BLaER1 (cell line): ENCODE data around the gene TSC2.

Experiments used
- H3K27ac ChIP-seq: shearing (Covaris generic); formaldehyde crosslinking; 2 replicates; pipeline ENCODE4 v1.8.1; 2022
- H3K27me3 ChIP-seq: shearing (Covaris generic); formaldehyde crosslinking; 2 replicates; pipeline ENCODE4 v1.8.1; 2022
- H3K36me3 ChIP-seq: shearing (Covaris generic); formaldehyde crosslinking; 2 replicates; pipeline ENCODE4 v1.8.1; 2022
- H3K4me1 ChIP-seq: shearing (Covaris generic); formaldehyde crosslinking; 2 replicates; pipeline ENCODE4 v1.8.1; 2022
- H3K4me2 ChIP-seq: shearing (Covaris generic); formaldehyde crosslinking; 2 replicates; pipeline ENCODE4 v1.8.1; 2022
- H3K4me3 ChIP-seq: shearing (Covaris generic); formaldehyde crosslinking; 2 replicates; pipeline ENCODE4 v1.8.1; 2022
- H3K9ac ChIP-seq: shearing (Covaris generic); formaldehyde crosslinking; 2 replicates; pipeline ENCODE4 v1.8.1; 2022
- H3K9me3 ChIP-seq: shearing (Covaris generic); formaldehyde crosslinking; 2 replicates; pipeline ENCODE4 v1.8.1; 2022
- H4K20me1 ChIP-seq: shearing (Covaris generic); formaldehyde crosslinking; 2 replicates; pipeline ENCODE4 v1.8.1; 2022
- Cebpa-rat ChIP-seq: shearing (Covaris generic); IDR thresholded peaks from 2 replicates; pipeline ENCODE4 v1.8.1; 2022

Gene TSC2

GRCh38 chr16:2023092-2024031, 24.4 kb upstream of the TSC2 start:
- H3K27ac ChIP-seq, result peak overlapping the region; percentile 52; the same call in 1 of the 2 replicates
- peaks cover 74% of the 10 kb centered on the region for H3K27me3 ChIP-seq
- H3K4me2 ChIP-seq, result peak overlapping the region; percentile 85
- peak overlapping the region; percentile 56 for H3K4me3 ChIP-seq
- H3K9me3 ChIP-seq, result no peaks in the 10 kb centered on the region
- peak overlapping the region; percentile 66; the same call in 1 of the 2 replicates for H3K9ac ChIP-seq
- H3K4me1 ChIP-seq, result peaks cover 58% of the 10 kb centered on the region
- TF ChIP-seq Cebpa-rat, result no peak
- no peaks in the 10 kb centered on the region for H3K36me3 ChIP-seq
- H4K20me1 ChIP-seq, result peaks cover 16% of the 10 kb centered on the region

GRCh38 chr16:2024032-2024420, 23.8 kb upstream of the TSC2 start:
- Histone ChIP-seq H3K27ac (no peak overlapping the region), H3K9ac (no peak overlapping the region; the same call in 1 of the 2 replicates), H3K27me3 (peaks cover 73% of the 10 kb centered on the region), H3K4me2 (peak overlapping the region; percentile 85), H3K4me3 (no peak overlapping the region), H3K36me3 (no peaks in the 10 kb centered on the region), H3K4me1 (peaks cover 62% of the 10 kb centered on the region), H3K9me3 (no peaks in the 10 kb centered on the region), H4K20me1 (peaks cover 21% of the 10 kb centered on the region)
- no peak for TF ChIP-seq Cebpa-rat

- H4K20me1 ChIP-seq, result peaks cover 18% of the 10 kb centered on the region
- TF ChIP-seq Cebpa-rat, result no peak
- no peak overlapping the region for H3K4me2 ChIP-seq
- H3K27ac ChIP-seq, result no peak overlapping the region
- no peak overlapping the region for H3K4me3 ChIP-seq
- peaks cover 6% of the 10 kb centered on the region for H3K36me3 ChIP-seq
- peaks cover 56% of the 10 kb centered on the region for H3K4me1 ChIP-seq
- H3K9me3 ChIP-seq, result no peaks in the 10 kb centered on the region
- H3K9ac ChIP-seq, result no peak overlapping the region
- peaks cover 61% of the 10 kb centered on the region for H3K27me3 ChIP-seq
Observed at GRCh38 chr16:2025251-2025650, 22.5 kb upstream of the TSC2 start.

- Histone ChIP-seq H3K9ac (no peak overlapping the region), H3K27me3 (peaks cover 54% of the 10 kb centered on the region), H3K9me3 (no peaks in the 10 kb centered on the region), H3K4me3 (no peak overlapping the region), H3K36me3 (peaks cover 7% of the 10 kb centered on the region), H3K4me2 (peak overlapping the region; percentile 96), H4K20me1 (peaks cover 18% of the 10 kb centered on the region), H3K4me1 (peaks cover 56% of the 10 kb centered on the region), H3K27ac (no peak overlapping the region)
- no peak for TF ChIP-seq Cebpa-rat
Observed at GRCh38 chr16:2025878-2026460, 21.8 kb upstream of the TSC2 start.

GRCh38 chr16:2026461-2027023, 21.2 kb upstream of the TSC2 start, which contains the start of gene NHERF2:
TSS of gene NHERF2 (plus strand) at chr16:2026902. CDS start at chr16:2027006, 104 bp downstream.
- Histone ChIP-seq H3K9me3 (no peaks in the 10 kb centered on the region), H3K9ac (peak within 1 kb of the TSS; percentile 74), H3K4me1 (peaks cover 61% of the 10 kb centered on the region), H3K4me3 (peak within 1 kb of the TSS; percentile 74), H4K20me1 (peaks cover 18% of the 10 kb centered on the region), H3K36me3 (peaks cover 7% of the 10 kb centered on the region), H3K27me3 (peaks cover 48% of the 10 kb centered on the region), H3K27ac (peak within 1 kb of the TSS; percentile 56), H3K4me2 (peak within 1 kb of the TSS; percentile 96)
- no peak for TF ChIP-seq Cebpa-rat

DNA sequence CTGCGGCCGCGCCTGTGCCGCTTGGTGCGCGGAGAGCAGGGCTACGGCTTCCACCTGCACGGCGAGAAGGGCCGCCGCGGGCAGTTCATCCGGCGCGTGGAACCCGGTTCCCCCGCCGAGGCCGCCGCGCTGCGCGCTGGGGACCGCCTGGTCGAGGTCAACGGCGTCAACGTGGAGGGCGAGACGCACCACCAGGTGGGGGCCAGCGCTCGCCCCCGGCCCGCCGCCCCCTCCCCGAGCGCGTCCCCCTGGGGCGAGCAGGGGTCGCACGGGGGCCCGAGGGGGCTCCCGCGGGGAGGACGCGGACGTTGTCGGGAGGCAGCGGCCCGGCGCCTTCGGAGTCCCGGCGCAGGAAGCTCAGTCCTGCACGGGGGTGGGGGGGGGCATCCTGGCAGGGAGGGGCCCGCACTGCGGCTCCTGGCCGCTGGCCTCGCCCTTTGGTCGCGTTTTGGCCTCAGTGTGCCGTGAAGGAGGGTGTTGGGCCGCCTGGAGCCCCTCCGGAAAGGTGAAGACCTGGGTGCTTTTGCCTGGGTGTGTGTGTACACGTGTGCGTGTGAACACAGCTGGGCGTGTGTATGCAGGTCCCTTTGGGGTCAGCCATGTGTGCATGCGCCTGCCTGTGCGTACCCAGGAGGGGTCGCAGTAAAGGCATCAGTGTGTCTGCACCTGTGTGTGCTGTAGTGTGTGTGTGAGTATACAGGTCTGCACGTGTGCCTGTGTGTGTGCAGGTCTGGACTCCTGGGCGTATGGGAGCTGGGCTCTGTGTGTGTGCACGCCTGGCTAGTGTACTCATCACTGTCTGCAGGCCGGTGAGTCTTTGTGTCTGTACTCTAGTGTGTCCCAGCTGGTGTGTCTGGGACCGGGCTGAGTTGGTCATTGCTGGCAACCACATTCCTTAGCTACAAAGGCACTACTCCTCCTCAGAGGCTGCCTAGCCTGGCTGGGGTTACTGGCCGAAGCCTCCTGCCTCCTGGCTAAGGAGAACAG, 20.5 kb upstream of the TSC2 start:
- Histone ChIP-seq H4K20me1 (peaks cover 18% of the 10 kb centered on the region), H3K4me3 (peak overlapping the region; percentile 74), H3K9me3 (no peaks in the 10 kb centered on the region), H3K27ac (peak overlapping the region; percentile 56), H3K9ac (peak overlapping the region; percentile 74), H3K27me3 (peaks cover 42% of the 10 kb centered on the region), H3K4me2 (peak overlapping the region; percentile 96), H3K36me3 (peaks cover 7% of the 10 kb centered on the region), H3K4me1 (peaks cover 69% of the 10 kb centered on the region)
- no peak for TF ChIP-seq Cebpa-rat

DNA sequence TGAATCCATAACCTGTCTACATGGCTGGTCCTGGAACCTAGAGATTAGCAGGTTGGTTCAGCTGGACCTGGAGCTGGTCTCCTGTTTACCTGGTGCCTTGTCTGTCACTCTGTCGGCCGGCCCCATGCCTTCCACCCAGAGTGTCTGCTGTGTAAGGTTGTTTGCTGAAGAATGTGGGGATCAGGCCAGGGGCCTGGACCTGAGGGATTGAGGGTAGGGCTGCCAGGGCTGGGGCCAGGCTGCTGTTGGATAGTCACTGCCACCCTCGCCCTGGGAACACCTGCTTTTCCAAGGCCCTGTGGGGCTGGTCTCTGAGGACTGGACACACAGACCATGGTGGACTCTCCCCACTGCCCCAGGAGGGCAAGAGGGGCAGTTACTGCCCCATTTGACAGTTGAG, 19.6 kb upstream of the TSC2 start:
- H3K4me1 ChIP-seq, result peaks cover 70% of the 10 kb centered on the region
- H3K27ac ChIP-seq, result no peak overlapping the region
- H4K20me1 ChIP-seq, result peaks cover 18% of the 10 kb centered on the region
- no peaks in the 10 kb centered on the region for H3K9me3 ChIP-seq
- H3K36me3 ChIP-seq, result peaks cover 7% of the 10 kb centered on the region
- H3K9ac ChIP-seq, result no peak overlapping the region
- peaks cover 42% of the 10 kb centered on the region for H3K27me3 ChIP-seq
- H3K4me2 ChIP-seq, result peak overlapping the region; percentile 96
- peak overlapping the region; percentile 74; the same call in 1 of the 2 replicates for H3K4me3 ChIP-seq
- TF ChIP-seq Cebpa-rat, result no peak

GRCh38 chr16:2028620-2029220, 19.1 kb upstream of the TSC2 start:
- peak overlapping the region; percentile 96 for H3K4me2 ChIP-seq

More at GRCh38 chr16:2028620-2029220, 19.1 kb upstream of the TSC2 start:
- no peak overlapping the region for H3K9ac ChIP-seq
- H3K4me1 ChIP-seq, result peaks cover 71% of the 10 kb centered on the region
- H3K9me3 ChIP-seq, result no peaks in the 10 kb centered on the region
- peaks cover 42% of the 10 kb centered on the region for H3K27me3 ChIP-seq
- H3K4me3 ChIP-seq, result no peak overlapping the region
- H3K36me3 ChIP-seq, result peaks cover 7% of the 10 kb centered on the region
- H3K27ac ChIP-seq, result no peak overlapping the region
- no peak for TF ChIP-seq Cebpa-rat
- H4K20me1 ChIP-seq, result peaks cover 18% of the 10 kb centered on the region
